Fibroblast of the aortic adventitia (primary cell): ENCODE results near the gene STK24. TPM values are rescaled to one million over a fixed set of nuclear protein-coding genes. Genes with fewer than 3 reads are reported as not detected.

Source experiments
- DNase-seq: peaks from one replicate; pipeline ENCODE4 v3.0.0-alpha.2; 2010; ENCODE audit warnings: low read depth
- H3K4me3 ChIP-seq: 2 replicates; pipeline ENCODE4 v1.5.1; 2011; ENCODE audit warnings: low read depth, mild to moderate bottlenecking, control low read depth, low read length, moderate library complexity
- total RNA-seq: library from RNA; depleted of rRNA; stranded (reverse); fragments of >200 nt; gene quantifications from 2 replicates; pipeline ENCODE4 v1.2.3, GENCODE V29; 2012; ENCODE audit warnings: low replicate concordance
- TF ChIP-seq, protein P1 (sequence below): IDR thresholded peaks from 2 replicates; pipeline ENCODE4 v1.5.1; 2011; ENCODE audit warnings: mild to moderate bottlenecking, low read length, control low read depth, inconsistent platforms; ENCODE audit not compliant: insufficient read depth

Gene STK24
- total RNA-seq, 1 donor = 64.0 TPM

DNA sequence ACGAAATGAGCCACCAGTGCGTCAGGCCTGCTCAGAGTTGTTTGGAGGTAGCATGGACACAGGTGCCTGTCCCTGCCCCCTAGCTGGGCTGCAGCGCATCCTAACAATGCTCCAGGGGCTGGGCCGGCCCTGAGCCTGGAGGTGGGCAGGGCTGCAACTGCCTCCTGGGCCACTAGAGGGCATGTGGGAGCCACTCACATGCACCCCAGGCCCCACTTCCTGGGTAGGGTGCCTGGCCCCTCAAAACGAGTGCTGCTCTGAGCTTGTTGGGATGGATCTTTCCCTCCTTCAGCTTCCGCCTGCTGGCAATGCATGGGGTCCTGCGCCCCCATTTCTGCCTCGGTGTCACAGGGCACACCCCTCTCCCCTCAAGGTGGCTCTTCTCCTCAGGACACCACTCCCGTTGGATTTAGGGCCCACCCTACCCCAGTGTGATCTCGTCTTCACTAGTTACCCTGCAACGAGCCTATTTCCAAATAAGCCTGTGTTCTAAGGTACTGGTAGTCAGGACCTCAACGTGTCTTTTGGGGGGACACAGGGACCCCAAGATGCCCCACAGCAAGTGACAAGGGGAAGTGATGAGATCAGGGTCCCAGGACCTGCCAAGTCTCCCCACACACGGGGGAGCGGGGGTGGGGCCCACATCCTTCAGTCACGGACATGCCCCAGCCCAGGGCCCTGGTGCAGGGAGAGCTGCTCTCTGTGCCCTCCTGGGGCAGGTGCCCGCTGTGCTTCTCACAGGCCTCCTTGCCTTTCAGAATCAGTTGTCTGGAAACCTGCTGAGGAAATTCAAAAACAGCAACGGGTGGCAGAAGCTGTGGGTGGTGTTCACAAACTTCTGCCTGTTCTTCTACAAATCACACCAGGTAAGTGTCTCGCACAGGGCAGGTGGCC is 131.3 kb downstream of the STK24 start:
- TF ChIP-seq, protein P1, sequence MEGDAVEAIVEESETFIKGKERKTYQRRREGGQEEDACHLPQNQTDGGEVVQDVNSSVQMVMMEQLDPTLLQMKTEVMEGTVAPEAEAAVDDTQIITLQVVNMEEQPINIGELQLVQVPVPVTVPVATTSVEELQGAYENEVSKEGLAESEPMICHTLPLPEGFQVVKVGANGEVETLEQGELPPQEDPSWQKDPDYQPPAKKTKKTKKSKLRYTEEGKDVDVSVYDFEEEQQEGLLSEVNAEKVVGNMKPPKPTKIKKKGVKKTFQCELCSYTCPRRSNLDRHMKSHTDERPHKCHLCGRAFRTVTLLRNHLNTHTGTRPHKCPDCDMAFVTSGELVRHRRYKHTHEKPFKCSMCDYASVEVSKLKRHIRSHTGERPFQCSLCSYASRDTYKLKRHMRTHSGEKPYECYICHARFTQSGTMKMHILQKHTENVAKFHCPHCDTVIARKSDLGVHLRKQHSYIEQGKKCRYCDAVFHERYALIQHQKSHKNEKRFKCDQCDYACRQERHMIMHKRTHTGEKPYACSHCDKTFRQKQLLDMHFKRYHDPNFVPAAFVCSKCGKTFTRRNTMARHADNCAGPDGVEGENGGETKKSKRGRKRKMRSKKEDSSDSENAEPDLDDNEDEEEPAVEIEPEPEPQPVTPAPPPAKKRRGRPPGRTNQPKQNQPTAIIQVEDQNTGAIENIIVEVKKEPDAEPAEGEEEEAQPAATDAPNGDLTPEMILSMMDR = peak; percentile 98
- no peak overlapping the region for H3K4me3 ChIP-seq
- DNase-seq = peak; percentile 59

DNA sequence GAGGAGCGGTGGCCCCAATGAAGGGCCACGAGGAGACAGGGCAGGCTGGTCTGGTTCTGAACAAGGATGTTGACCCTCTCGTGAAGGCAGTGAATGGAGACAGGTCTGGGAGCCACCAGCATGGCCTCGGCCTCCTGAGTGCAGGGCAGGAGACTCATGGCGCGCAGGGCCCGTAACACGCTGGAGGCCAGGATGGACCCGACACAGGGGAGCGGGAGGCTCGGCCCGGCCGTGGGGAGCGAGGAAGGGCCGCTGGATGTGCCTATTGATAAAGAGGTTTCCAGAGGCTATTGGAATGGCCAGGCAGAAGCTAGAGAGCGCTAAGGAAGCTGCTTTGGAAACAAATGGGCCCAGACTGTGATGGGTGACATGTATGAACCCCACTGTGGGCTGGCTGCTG is 132.5 kb downstream of the STK24 start:
- no peak overlapping the region for H3K4me3 ChIP-seq
- DNase-seq = no peak
- TF ChIP-seq, protein P1 = no peak

GRCh38 chr13:98443800-98444325 is 133.0 kb downstream of the STK24 start:
- no peak for DNase-seq
- TF ChIP-seq, protein P1 = no peak
- no peak overlapping the region for H3K4me3 ChIP-seq

- TF ChIP-seq, protein P1 = no peak
- DNase-seq = peak; percentile 71
- no peak overlapping the region for H3K4me3 ChIP-seq
Measured at GRCh38 chr13:98443329-98443728, 133.6 kb downstream of the STK24 start.

GRCh38 chr13:98442391-98443230 is 134.3 kb downstream of the STK24 start:
- TF ChIP-seq, protein P1 = no peak
- DNase-seq = no peak
- no peak overlapping the region for H3K4me3 ChIP-seq

DNA sequence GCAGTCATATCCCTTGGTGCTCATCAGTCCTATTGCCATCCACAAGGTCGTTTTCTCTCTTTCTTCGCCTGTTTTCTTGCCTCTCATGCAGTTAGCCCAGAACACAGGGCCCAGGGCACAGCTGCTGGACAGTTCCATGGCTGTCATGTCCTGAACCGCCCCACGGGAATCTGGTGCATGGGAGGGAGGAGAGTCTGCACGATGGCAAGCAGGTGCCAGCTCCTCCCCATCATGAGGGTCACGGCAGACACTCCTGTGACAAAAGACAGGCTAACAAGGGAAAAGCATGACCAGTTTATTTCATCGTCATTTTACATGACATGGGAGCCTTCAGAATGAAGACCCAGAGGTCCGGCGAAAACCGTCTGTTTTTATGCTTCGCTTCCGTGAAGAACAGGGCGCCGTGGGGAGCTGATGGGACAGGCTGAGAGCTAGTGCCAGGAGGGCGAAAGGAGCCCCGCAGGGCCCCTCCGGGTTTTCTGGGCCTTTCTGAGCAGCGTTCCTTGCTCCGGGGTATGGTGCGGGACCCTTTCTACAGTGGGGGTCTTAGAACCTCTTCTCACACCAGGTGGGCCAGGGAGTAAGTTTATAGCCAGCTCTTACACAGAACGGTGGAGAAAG is 135.7 kb downstream of the STK24 start:
- no peak for DNase-seq
- H3K4me3 ChIP-seq = no peak overlapping the region
- TF ChIP-seq, protein P1 = no peak
